Loucy (cell line): ENCODE measurements around the gene UBL4B.

Source experiments
- H2AFZ ChIP-seq: fragments of 200-600 bp; sonication (generic); 2 replicates; pipeline ENCODE4 v1.6.0; 2016; ENCODE audit warnings: antibody characterized with exemption, mild to moderate bottlenecking, low read length, moderate library complexity
- H3F3A ChIP-seq: fragments of 200-600 bp; 2 replicates; pipeline ENCODE4 v1.6.0; 2016; ENCODE audit warnings: antibody characterized with exemption, low read depth, mild to moderate bottlenecking
- H3K27me3 ChIP-seq: fragments of 200-600 bp; sonication (generic); 2 replicates; pipeline ENCODE4 v1.6.1; 2014; ENCODE audit warnings: low read length, mild to moderate bottlenecking; ENCODE audit not compliant: insufficient read depth, poor library complexity, severe bottlenecking
- H3K36me3 ChIP-seq: fragments of 200-600 bp; sonication (generic); 2 replicates; pipeline ENCODE4 v1.6.1; 2016; ENCODE audit warnings: low read length; ENCODE audit not compliant: insufficient read depth
- H3K4me1 ChIP-seq: fragments of 200-600 bp; sonication (generic); 2 replicates; pipeline ENCODE4 v1.5.1; 2014; ENCODE audit warnings: low read length, mild to moderate bottlenecking; ENCODE audit not compliant: insufficient read depth, poor library complexity, severe bottlenecking
- H3K4me2 ChIP-seq: fragments of 200-600 bp; sonication (generic); 2 replicates; pipeline ENCODE4 v1.6.0; 2014; ENCODE audit warnings: antibody characterized with exemption, low read length, low read depth, mild to moderate bottlenecking; ENCODE audit not compliant: poor library complexity, severe bottlenecking
- H3K4me3 ChIP-seq: fragments of 200-600 bp; sonication (generic); 2 replicates; pipeline ENCODE4 v1.5.1; 2014; ENCODE audit warnings: low read length, mild to moderate bottlenecking, mixed read lengths; ENCODE audit not compliant: poor library complexity, severe bottlenecking
- H3K79me2 ChIP-seq: fragments of 200-600 bp; sonication (generic); 2 replicates; pipeline ENCODE4 v1.6.1; 2014; ENCODE audit warnings: low read length; ENCODE audit not compliant: insufficient read depth
- H3K9ac ChIP-seq: fragments of 200-600 bp; sonication (generic); 2 replicates; pipeline ENCODE4 v1.6.0; 2014; ENCODE audit warnings: mild to moderate bottlenecking, low read depth, low read length, moderate library complexity; ENCODE audit not compliant: poor library complexity, severe bottlenecking
- H3K9me2 ChIP-seq: fragments of 200-600 bp; sonication (generic); replicated peaks from 2 replicates; pipeline ENCODE4 v1.6.1; 2016; ENCODE audit warnings: low read depth, low read length, mixed read lengths
- H3K9me3 ChIP-seq: fragments of 200-600 bp; sonication (generic); 2 replicates; pipeline ENCODE4 v1.6.1; 2014; ENCODE audit warnings: mild to moderate bottlenecking, antibody characterized with exemption, low read length, low read depth; ENCODE audit not compliant: insufficient read depth
- H4K20me1 ChIP-seq: fragments of 200-600 bp; sonication (generic); 2 replicates; pipeline ENCODE4 v1.6.0; 2014; ENCODE audit warnings: antibody characterized with exemption, low read length, mild to moderate bottlenecking; ENCODE audit not compliant: insufficient read depth, poor library complexity, severe bottlenecking
- EZH2phosphoT487 ChIP-seq: fragments of 200-600 bp; IDR thresholded peaks from 2 replicates; pipeline ENCODE4 v1.6.1; 2018; ENCODE audit warnings: antibody characterized with exemption, mild to moderate bottlenecking, moderate library complexity, borderline replicate concordance
- TF ChIP-seq, protein P1 (sequence below): fragments of 200-600 bp; sonication (generic); conservative IDR thresholded peaks from 2 replicates; pipeline ENCODE4 v1.5.1; 2014; ENCODE audit warnings: mild to moderate bottlenecking, antibody characterized with exemption, low read length

The UBL4B gene

DNA sequence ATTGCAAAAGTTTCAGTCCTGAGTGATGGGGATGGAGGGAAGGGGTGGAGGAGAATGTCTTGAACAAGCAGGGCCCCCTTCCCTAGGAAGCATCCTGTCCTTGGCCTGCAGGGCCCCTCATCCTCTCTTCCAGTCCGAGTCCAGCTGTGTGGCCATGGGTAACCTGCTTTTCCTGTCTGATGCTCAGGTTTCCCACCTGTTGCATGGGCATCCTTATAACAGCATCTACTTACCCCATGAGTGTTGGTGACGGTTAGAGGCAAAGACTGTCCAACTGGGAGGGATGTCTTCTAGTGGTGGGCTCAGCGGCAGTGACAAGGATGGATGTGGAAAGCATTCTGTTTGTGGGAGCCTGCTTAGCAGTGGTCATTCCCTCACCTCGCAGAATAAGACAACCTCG is 1.9 kb downstream of the UBL4B start:
- Histone ChIP-seq H3K9ac (no peak overlapping the region), H3K36me3 (no peaks in the 10 kb centered on the region), H3K4me2 (no peak overlapping the region), H3K79me2 (no peaks in the 10 kb centered on the region), H3K9me2 (no peaks in the 10 kb centered on the region), H3F3A (no peaks in the 10 kb centered on the region), H3K4me1 (no peaks in the 10 kb centered on the region), H3K4me3 (no peak overlapping the region), H4K20me1 (no peaks in the 10 kb centered on the region), H2AFZ (no peak overlapping the region), H3K27me3 (no peaks in the 10 kb centered on the region), H3K9me3 (no peaks in the 10 kb centered on the region)
- TF ChIP-seq, protein P1, sequence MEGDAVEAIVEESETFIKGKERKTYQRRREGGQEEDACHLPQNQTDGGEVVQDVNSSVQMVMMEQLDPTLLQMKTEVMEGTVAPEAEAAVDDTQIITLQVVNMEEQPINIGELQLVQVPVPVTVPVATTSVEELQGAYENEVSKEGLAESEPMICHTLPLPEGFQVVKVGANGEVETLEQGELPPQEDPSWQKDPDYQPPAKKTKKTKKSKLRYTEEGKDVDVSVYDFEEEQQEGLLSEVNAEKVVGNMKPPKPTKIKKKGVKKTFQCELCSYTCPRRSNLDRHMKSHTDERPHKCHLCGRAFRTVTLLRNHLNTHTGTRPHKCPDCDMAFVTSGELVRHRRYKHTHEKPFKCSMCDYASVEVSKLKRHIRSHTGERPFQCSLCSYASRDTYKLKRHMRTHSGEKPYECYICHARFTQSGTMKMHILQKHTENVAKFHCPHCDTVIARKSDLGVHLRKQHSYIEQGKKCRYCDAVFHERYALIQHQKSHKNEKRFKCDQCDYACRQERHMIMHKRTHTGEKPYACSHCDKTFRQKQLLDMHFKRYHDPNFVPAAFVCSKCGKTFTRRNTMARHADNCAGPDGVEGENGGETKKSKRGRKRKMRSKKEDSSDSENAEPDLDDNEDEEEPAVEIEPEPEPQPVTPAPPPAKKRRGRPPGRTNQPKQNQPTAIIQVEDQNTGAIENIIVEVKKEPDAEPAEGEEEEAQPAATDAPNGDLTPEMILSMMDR, result no peak
- TF ChIP-seq EZH2phosphoT487, result no peak

DNA sequence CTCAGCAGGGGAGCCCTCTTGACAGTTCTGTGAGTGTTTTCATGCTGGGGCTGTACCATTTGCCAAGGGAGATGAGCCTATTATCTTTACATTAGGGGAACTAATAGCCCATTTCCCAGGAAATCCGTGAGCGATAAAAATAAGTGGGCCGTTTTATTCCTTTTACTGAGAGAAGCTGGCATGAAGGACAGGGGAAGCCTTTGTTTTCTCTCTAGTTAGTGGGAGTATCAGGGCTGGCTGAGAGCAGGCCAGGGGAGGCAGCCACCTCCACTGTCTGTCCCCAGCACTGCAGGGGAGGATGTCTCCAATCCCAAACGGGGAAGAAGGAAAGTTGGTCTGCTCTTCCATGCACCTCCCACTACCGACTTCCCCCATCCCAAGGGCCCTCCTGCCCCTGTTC is 2.5 kb downstream of the UBL4B start:
- H3K9ac ChIP-seq, result no peak overlapping the region
- no peaks in the 10 kb centered on the region for H3K9me3 ChIP-seq
- H3K79me2 ChIP-seq, result no peaks in the 10 kb centered on the region
- H3K27me3 ChIP-seq, result no peaks in the 10 kb centered on the region
- no peaks in the 10 kb centered on the region for H4K20me1 ChIP-seq
- no peaks in the 10 kb centered on the region for H3K9me2 ChIP-seq
- TF ChIP-seq EZH2phosphoT487, result no peak
- TF ChIP-seq, protein P1, result no peak
- no peak overlapping the region for H2AFZ ChIP-seq
- H3K4me3 ChIP-seq, result no peak overlapping the region
- no peaks in the 10 kb centered on the region for H3K36me3 ChIP-seq
- no peak overlapping the region for H3K4me2 ChIP-seq
- H3K4me1 ChIP-seq, result no peaks in the 10 kb centered on the region
- no peaks in the 10 kb centered on the region for H3F3A ChIP-seq

DNA sequence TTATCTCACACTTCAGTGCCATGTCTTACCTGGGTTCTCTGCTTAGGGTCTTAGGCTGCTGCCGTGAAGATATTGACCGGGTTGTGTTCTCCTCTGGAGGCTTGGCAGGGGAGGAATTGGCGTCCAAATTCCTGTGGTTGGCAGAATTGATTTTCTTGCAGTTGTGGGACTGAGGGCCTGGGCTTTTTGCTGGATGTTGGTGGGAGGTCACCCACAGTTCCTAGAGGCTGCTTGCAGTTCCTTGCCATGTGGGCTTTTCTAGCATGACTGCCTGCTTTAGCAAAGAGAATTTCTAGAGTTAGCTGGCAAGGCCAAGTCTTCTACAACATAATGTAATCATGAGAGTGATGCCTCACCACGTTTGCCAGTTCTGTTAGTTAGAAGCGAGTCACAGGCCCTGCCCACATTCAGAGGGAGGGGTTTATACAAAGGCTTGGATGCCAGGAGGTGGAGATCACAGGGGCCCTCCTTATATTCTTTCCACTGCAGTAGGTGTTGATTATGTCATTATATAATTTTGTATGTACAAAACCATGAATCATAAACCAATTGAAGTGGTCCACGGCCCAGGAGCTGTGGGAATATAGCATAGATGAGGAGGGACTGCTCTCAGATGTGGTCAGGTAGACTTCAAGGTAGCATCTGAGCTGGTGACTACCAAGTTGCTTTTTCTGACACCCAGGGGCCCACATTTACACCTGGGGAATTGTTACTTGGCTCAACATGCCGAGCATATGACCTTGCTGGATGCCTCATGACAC is 6.6 kb downstream of the UBL4B start:
- Histone ChIP-seq H3F3A (no peaks in the 10 kb centered on the region), H2AFZ (no peak overlapping the region), H4K20me1 (no peaks in the 10 kb centered on the region), H3K79me2 (no peaks in the 10 kb centered on the region), H3K4me3 (no peak overlapping the region), H3K4me2 (no peak overlapping the region), H3K9ac (no peak overlapping the region), H3K9me2 (no peaks in the 10 kb centered on the region), H3K9me3 (no peaks in the 10 kb centered on the region), H3K27me3 (no peaks in the 10 kb centered on the region), H3K4me1 (no peaks in the 10 kb centered on the region), H3K36me3 (no peaks in the 10 kb centered on the region)
- TF ChIP-seq EZH2phosphoT487, result no peak
- TF ChIP-seq, protein P1, result no peak
